ENCODE data around the gene CALCOCO2. TPM values are rescaled to one million over a fixed set of nuclear protein-coding genes. Genes with fewer than 3 reads are reported as not detected.

CALCOCO2 gene
- total and polyA plus RNA-seq, 4 donors: 46.8 to 128 (median 93.1) TPM

GRCh38 chr17:48860034-48860433 lies 29.2 kb downstream of the CALCOCO2 start:
- peaks cover 27 to 57% (median 36%) of the 10 kb centered on the region in 4 donors for H3K36me3 ChIP-seq (ENCODE audit: control insufficient read depth in 4 of 4, insufficient read depth in 4 of 4, low read length in 4 of 4)
- no peak for DNase-seq
- no peak for ATAC-seq (ENCODE audit: insufficient read depth, low FRiP score)
- H3K9ac ChIP-seq (ENCODE audit: insufficient read depth in 1 of 2, low read length in 2 of 2): no peak overlapping the region
- TF ChIP-seq CTCF (IDR thresholded peaks at IDR 0.05; ENCODE audit: control extremely low read depth, extremely low read depth): no peak
- no peaks in the 10 kb centered on the region for H3K9me3 ChIP-seq (ENCODE audit: control insufficient read depth in 4 of 4, insufficient read depth in 3 of 4, low read length in 3 of 4)
- H3K4me1 ChIP-seq (ENCODE audit: control insufficient read depth in 5 of 5, insufficient read depth in 5 of 5, low read length in 5 of 5): no peaks in the 10 kb centered on the region
- no peak overlapping the region for H3K27ac ChIP-seq (ENCODE audit: low read depth in 1 of 2, low read length in 1 of 2)
- H3K4me3 ChIP-seq: no peak overlapping the region
- no peaks in the 10 kb centered on the region for H3K27me3 ChIP-seq (ENCODE audit: control insufficient read depth in 3 of 3, insufficient read depth in 3 of 3, low read length in 2 of 3)
- WGBS, 2 donors: 98 to 99% methylated on average over 3 of the region's 3 CpGs

GRCh38 chr17:48860456-48860855 lies 29.6 kb downstream of the CALCOCO2 start:
- Histone ChIP-seq H3K27ac (ENCODE audit: low read depth in 1 of 2, low read length in 1 of 2) (no peak overlapping the region), H3K9ac (ENCODE audit: insufficient read depth in 1 of 2, low read length in 2 of 2) (no peak overlapping the region), H3K36me3 (ENCODE audit: control insufficient read depth in 4 of 4, insufficient read depth in 4 of 4, low read length in 4 of 4) (peaks cover 27 to 55% (median 33%) of the 10 kb centered on the region in 4 donors), H3K4me3 (no peak overlapping the region), H3K4me1 (ENCODE audit: control insufficient read depth in 5 of 5, insufficient read depth in 5 of 5, low read length in 5 of 5) (no peaks in the 10 kb centered on the region), H3K9me3 (ENCODE audit: control insufficient read depth in 4 of 4, insufficient read depth in 3 of 4, low read length in 3 of 4) (no peaks in the 10 kb centered on the region), H3K27me3 (ENCODE audit: control insufficient read depth in 3 of 3, insufficient read depth in 3 of 3, low read length in 2 of 3) (no peaks in the 10 kb centered on the region)
- ATAC-seq (ENCODE audit: insufficient read depth, low FRiP score): no peak
- WGBS, 2 donors: 94 to 99% methylated on average over 4 of the region's 4 CpGs
- no peak for TF ChIP-seq CTCF (IDR thresholded peaks at IDR 0.05; ENCODE audit: control extremely low read depth, extremely low read depth)
- no peak for DNase-seq

GRCh38 chr17:48868916-48869500 lies 38.2 kb downstream of the CALCOCO2 start:
- Histone ChIP-seq H3K9me3 (ENCODE audit: control insufficient read depth in 4 of 4, insufficient read depth in 3 of 4, low read length in 3 of 4) (no peaks in the 10 kb centered on the region), H3K4me1 (ENCODE audit: control insufficient read depth in 5 of 5, insufficient read depth in 5 of 5, low read length in 5 of 5) (peaks cover 0 to 21% (median 13%) of the 10 kb centered on the region in 5 donors), H3K4me3 (no peak overlapping the region), H3K9ac (ENCODE audit: insufficient read depth in 1 of 2, low read length in 2 of 2) (no peak overlapping the region), H3K36me3 (ENCODE audit: control insufficient read depth in 4 of 4, insufficient read depth in 4 of 4, low read length in 4 of 4) (peaks cover 4 to 14% (median 7%) of the 10 kb centered on the region in 4 donors), H3K27me3 (ENCODE audit: control insufficient read depth in 3 of 3, insufficient read depth in 3 of 3, low read length in 2 of 3) (no peaks in the 10 kb centered on the region), H3K27ac (ENCODE audit: low read depth in 1 of 2, low read length in 1 of 2) (no peak overlapping the region)
- ATAC-seq (ENCODE audit: insufficient read depth, low FRiP score): no peak
- TF ChIP-seq CTCF (IDR thresholded peaks at IDR 0.05; ENCODE audit: control extremely low read depth, extremely low read depth): no peak
- WGBS, 2 donors: 69 to 82% methylated on average over 3 of the region's 3 CpGs
- no peak for DNase-seq
